Activated CD4-positive, alpha-beta T cell treated with anti-CD3 and anti-CD28 coated beads, Interleukin-2, Interleukin-6, amounts not matched to agents 100 ng/mL and 50 ng/mL, durations not matched to agents 16 hours and 8 hours (primary cell): ENCODE results near the gene SMYD3.
A peak's percentile ranks its signal among the peaks of the same experiment; 100 is the strongest.
"Not testable (repeated sequence)": the region's sequence is repeated elsewhere in the genome, so short reads cannot be mapped to it uniquely, and the experiment has no call there.

Experiments used
- DNase-seq: peaks from one replicate; pipeline ENCODE4 v3.0.0-alpha.2; 2020

The SMYD3 gene

DNA sequence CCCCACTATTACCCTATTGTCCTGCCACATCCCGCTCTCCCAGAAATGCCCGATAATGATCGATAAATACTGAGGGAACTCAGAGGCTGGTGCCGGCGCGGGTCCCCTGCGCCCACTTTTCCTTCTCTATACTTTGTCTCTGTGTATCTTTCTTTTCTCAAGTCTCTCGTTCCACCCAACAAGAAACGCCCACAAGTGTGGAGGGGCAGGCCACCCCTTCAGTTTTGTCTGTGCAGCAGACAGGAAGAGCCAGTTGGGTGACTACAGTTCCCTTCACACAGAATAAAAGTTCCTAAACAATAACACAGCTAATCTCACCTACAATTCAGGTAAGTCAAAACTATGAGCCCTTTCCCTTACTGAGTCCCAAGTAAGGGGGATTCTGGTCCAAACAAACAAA, 423.7 kb downstream of the SMYD3 start:
- no peak for DNase-seq

DNA sequence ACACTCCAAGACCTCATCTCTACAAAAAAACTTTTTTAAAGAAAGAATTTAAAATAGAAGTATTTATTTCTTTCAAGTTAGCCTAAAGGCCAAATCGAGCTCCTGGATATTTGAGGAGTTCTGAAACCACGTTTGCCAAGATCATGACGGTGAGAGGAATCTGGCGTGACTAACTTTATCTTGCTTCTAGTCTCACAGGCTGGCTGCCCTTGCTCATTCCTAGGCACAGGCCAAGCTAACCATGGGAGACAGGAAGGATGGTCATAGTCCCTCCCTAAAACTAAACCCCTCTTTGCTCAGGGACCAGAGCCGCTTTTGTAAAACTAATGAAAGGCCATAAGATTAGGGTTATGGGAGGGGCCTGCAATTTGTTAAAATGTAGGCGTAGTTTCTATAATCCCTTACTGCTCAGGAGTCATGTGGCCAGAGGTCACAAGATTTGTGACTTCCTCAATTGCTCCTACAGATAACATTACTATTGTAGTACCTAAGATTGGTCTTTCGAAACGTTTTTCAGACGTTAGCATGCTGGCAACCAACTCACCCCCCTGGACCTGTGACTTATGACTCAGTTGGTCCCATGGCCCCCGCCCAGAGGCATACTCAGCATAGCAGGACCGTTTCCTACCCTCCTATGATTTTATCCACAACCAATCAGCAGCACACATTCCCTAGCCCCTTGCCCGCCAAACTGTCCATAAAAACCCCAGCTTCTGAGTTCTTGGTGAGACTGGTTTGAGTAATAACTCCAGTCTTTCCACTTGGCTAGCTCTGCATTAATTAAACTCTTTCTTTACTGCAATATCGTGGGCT, 425.0 kb downstream of the SMYD3 start:
- no peak for DNase-seq

DNA sequence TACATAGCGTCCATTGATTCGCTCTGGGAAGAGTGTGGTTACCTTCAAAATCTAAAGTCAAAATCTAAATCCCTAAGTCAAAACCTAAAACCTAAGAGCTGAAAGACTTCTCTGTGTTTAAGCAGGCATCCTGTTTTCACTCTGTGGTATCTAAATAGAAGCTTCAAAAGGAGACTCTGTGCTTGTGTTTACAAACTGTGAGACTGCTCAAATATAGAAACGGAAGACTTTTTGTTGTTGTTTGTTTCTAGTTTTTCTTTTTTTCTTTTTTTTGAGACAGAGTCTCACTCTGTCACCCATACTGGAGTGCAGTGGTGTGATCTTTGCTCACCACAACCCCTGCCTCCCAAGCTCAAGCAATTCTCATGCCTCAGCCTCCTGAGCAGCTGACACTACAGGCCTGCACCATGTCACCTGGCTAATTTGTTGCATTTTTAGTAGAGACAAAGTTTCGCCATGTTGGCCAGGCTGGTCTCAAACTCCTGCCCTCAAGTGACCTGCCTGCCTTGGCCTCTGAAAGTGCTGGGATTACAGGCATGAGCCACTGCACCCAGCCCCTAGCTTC, 425.9 kb downstream of the SMYD3 start:
- DNase-seq = no peak

DNA sequence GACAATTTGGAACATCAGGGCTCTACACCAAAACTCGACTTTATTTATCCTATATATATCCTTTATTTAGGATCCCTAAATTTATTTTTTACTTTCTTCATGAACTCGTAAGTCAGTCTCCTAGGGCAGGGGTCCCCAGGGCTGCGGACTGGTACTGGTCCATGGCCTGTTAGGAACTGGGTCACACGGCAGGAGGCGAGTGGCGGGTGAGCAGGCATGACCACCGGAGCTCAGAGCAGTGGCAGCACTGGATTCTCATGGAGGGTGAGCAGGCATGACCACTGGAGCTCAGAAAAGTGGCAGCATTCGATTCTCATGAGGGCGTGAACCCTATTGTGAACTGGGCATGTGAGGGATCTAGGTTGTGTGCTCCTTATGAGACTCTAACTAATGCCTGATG, 427.0 kb downstream of the SMYD3 start:
- no peak for DNase-seq

DNA sequence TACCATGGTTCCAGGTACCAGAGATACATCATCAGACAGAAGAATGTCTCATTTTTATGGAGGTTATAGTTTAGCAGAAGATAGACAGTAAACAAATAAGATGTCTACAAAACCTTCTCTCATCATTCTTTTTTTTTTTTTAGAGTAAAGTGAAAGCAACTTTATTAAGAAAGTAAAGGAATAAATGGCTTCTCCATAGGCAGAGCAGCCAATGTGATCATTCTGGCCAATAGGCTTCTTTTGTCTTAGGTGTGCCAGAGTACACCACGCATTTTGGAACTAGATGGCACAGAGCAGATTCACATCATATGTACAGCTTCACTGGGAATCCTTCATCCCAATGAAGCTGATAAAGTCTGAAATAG, 428.2 kb downstream of the SMYD3 start:
- DNase-seq = no peak

DNA sequence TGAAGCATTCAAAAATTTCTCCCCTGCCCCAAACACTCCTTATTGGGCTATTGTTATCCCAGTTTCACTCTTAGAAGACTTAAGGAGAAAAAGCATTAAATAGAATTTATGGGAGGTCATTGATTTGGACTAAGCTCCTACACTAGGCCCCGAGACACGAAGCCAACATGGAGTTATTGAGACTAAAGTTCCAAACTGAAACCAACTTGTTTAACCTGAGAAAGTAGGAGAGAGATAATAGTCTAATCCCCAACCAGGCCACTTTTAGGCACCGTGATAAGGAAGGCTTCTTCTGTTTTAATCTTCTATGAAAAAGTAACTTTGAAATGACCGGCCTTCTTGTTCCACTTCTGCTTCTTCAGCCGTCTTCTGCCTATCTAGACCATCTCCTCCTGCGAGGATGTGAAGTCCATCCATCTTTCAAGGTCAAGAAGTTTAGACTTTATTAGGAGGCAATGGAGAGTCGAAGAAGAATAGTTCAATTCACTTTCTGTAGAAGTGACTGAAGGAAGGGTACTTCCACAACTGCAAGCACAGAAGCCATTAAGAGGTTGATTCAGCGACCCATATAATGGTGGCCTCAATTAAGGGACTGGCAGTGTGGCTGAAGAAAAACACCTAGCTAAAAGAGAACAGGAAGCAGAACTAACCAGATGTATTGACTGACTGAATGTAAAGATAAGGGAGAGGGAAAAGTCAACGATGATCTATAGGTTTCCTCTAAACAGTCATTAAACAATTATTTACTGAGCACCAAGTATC, 428.8 kb downstream of the SMYD3 start:
- no peak for DNase-seq

DNA sequence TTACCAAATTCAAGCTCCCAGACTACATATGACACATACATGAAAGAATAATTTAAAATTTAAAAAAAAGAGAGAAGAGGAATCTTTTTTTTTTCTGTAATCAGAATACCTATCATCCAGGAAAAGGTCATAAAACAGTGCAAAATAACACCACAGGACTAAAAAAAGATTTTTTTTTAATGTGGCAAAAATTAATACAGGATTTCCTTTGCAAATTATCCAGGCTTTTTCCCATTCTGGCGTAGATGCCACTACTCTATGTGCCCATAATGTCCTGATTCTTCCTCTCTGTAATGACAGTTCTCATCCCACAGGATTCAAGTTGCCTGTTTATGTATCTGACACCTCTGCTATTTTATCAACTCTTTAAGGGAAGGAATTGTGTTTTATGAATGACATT, 429.6 kb downstream of the SMYD3 start:
- no peak for DNase-seq

DNA sequence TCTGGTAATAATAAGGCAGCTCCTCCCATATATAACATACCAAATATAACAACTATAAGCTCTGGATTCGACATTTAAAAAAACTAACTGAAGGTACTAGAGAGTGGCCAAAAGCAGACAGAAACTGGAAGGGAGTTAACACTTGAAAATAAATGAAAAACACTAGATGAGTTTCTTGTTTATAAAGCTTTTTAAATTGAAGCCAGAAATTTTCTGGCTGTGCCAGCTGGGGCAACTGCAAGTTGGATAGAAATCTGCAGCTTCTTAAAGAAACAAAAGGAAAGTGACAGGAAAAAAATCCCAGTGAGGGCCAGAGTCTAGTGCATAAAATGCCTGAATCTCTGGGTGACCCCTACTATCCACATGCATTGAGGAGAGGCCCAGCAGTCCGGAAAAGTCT, 432.7 kb downstream of the SMYD3 start:
- no peak for DNase-seq

DNA sequence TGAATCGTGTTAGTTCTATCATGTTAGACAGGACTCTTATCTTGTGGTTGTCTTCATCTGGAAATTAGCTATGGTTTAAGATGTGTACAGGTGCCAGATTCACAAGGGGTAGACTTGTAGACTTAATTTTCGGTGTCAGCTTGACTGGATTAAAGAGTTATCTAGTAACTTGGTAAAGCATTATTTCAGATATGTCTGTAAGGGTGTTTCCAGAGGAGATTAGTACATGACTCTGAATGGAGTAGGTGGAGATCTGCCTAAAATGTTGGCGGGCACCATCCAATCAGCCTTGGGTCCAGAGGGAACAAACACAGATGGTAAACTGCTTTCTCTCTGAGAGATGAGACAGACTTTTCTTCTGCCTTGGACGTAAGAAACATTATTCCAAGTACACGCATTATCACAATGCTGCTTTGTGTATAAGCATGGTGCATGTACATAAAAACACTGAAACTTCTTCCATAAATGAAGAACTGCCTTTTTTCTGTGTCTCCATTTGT, 434.6 kb downstream of the SMYD3 start:
- DNase-seq = no peak

DNA sequence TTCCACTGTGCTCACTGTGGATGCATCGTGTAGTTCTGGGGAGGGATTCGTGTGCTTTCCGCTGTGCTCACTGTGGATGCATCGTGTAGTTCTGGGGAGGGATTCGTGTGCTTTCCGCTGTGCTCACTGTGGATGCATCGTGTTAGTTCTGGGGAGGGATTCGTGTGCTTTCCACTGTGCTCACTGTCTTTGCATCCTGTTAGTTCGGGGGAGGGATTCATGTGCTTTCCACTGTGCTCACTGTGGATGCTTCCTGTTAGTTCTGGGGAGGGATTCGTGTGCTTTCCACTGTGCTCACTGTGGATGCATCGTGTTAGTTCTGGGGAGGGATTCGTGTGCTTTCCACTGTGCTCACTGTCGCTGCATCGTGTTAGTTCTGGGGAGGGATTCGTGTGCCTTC, 435.1 kb downstream of the SMYD3 start:
- not testable (repeated sequence) for DNase-seq

DNA sequence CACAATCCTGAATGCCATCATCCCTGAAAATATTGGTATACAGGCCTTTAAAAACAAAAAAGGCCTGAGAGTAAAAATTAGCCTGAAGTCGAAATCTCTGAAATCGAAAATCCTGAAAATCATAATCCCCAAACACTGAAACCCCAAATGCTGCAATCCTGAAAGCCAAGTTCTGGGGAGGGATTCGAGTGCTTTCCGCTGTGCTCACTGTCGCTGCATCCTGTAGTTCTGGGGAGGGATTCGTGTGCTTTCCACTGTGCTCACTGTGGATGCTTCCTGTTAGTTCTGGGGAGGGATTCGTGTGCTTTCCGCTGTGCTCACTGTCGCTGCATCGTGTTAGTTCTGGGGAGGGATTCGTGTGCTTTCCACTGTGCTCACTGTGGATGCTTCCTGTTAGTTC, 435.5 kb downstream of the SMYD3 start:
- DNase-seq = not testable (repeated sequence)

DNA sequence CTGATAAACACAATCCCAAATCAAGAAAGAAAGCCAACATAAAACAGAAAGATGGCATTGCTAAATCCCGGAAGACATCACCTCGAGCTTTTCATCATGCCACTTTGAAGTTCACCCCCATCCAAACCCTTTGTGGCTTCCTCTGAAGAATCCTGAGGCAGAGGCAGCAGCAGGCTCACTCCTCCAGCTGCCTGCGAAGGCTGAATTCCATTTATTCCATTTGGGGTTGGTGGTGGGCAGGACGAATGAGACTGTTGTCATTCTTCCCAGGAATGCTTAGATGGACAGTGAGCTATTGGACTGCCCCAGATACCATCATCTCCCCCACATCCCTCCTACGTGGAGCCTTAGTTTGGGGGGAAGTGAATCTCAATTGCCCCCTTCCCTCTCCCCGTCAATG, 437.5 kb downstream of the SMYD3 start:
- DNase-seq = no peak

DNA sequence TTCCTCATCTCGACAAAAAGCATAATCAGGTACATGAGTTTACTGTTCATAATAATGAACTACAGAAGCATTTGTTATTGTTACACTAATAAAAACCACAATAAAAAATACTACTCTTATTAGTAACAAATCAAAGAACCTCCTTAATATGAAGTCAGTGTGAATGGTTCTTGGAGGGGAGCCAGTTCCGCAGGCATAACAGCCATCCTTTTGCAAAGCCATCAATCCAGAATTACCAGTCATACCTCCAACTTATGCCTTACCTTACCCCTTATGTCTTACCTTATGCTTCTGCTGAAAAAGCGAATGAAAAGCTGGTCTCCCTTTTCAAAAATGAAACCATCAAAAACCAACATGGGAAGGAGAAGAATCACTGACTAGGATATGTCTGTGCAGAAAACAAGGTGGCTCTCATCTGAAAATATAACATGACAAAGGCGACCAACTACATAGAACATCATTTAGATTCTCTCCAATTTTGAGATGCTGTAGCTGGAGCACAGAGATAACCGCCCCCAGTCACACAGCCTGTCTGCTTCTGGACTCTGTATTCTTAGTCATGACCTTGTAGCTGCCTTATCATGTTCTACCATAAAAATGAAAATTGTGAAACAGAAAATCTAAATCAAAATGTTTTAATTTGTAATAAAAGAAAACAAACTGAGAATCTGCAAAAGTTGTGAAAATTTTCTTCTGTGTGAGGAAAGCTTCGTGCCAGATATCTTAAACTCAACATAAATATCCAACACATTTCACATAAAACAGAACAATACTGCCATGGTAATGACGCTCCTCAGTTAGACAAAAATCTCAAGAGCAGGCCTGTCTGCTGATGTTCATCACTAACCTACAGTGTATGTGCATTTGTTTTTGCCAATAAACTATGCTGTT, 438.2 kb downstream of the SMYD3 start:
- DNase-seq = no peak

DNA sequence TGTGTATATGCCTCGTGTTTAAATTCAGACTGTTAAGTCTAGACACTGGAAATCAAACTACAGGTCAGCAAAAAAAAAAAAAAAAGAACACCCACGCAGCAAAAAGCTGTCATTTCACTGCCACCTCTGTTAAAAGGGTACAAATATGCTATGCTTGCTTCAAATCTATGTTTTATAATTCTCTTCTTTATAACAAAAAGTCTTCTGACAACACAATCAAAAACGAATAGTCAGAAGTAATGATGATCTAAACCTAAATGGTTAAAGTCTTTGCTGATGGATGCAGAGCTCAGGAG, 438.9 kb downstream of the SMYD3 start:
- no peak for DNase-seq

DNA sequence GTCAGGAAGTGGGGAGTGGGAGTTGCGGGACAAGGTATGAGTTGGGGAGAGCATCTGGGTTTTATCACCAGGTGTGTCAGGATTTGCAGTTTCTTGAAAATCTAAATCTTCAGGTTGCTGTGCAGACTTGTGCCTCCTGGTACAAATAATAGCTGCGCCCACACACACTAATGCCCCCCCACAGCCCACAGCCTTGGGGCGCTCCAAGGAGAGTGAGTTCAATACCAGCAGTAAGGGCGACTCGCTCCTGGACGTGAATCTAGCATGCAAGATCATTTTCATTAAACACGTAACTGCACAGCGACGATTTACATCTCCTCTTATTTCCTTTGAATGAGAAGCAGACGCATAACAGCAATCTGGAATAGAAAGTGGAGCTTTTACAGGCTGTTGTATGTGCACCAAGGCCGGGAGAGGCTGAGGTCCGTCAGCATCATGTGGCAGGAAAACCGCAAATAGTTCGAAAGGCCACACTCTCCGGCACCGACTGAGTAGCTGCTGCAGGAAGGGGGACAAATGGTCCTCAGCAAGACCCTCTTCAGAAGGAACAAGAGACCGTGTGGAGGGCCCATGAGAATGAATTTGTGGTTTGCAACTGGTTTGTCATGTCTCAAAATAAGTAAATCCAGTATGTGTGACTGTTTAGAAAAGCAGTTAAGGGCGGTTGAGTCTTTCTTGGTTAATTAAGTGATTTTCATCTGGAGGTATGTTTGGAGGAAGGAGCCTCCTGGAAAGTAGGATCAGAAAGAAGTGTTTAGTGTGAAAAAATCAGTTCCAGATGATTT, 439.5 kb downstream of the SMYD3 start:
- peak; percentile 5 for DNase-seq

DNA sequence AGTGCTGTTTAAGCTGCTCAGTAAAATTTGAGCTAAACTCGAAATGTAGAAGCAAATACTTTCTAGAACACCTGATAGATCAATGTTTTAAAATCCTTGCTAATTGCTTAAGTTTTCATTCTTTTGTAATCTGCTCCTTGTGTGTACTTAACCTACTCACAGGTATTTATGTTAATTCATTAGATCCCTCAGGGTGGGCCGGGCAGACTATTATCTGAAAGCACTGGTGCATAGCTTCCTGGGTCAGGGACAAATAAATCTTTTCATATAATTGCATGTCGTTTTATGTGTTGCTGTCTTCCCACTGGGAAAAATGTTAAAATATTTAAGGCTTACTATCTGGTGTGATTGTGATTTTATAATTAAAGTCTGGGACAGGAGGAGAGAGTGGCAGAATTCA, 440.5 kb downstream of the SMYD3 start:
- DNase-seq = no peak

DNA sequence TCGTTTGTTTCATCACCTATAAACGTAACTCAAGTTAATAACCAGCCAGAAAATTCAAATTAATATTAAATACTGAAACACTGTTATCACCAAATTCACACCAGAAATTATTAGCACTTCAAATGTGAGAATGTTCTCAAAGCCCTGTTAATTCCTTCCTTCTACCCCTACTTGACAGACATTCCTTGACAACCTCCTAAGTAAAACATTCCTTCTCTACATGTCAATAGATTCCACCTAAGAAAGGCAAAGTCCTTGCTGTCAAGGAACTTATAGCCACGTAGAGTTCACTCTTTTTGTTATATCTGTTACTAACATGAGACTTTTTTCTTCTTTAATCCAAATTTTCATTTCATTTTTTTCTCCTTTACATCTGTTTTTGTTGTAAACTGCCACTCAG, 441.5 kb downstream of the SMYD3 start:
- DNase-seq = no peak

DNA sequence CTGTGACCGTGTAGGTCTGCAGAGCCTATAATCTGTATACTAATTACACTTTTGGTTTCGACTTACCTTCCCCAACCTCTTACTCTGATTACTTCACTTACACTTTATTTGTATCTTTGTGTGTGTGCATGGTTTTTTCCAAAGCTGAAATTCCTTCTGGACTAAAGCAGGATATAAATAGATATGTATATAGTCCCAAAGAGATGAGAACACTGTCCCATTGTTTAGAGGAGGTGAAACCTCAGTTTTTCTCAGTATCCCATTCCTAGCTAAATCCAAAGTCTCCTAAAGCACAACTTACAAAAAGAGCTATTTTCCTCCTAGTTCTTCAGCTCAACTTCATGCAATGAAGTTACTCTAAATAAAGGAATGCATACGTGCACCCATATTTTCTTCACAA, 442.2 kb downstream of the SMYD3 start:
- DNase-seq = no peak

DNA sequence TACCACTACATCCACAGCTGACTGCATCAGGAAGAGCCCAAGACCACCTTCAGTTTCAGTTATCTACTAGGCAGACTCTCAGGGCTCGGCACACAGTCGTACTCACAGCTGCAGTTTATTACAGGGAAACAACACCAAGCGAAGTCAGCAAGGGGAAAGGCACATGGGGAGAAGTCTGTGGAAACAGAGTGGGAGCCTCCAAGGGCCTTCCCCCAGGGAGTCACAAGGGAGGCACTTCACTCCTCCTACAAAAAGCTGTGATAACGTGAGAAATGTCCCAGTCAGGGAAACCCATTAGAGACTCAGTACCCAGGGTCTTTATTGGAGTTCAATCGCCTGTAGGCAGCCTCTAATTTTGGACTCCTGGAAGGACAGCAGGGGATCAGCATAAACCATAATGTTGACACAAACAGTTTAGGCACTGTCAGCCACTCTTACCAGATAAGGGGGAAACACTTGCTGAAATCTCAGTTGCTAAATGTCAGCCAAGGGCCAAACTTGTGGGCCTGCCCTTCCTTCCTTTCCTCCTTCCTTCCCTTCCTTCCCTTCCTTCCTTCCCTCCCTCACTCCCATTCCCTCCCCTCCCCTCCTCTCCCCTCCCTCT, 444.0 kb downstream of the SMYD3 start:
- DNase-seq = no peak

DNA sequence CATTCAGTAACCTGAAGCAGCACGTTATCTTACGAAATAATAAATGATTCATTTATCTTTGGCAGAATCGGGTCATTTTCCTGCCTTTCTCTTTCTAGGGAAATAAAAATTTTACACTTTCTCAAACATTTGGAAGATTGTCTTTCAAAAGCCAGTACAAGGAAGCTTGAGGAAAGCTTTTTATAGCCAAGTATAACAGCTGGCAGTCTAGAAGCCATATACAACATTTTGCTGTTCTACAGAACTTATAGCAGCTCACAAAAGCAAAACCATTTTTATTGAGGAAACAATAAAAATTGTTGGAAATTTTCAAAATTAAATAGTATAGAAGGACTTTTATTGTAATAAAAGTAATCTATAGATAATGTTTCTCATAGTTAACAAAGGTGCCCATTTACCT, 448.6 kb downstream of the SMYD3 start:
- DNase-seq = no peak

DNA sequence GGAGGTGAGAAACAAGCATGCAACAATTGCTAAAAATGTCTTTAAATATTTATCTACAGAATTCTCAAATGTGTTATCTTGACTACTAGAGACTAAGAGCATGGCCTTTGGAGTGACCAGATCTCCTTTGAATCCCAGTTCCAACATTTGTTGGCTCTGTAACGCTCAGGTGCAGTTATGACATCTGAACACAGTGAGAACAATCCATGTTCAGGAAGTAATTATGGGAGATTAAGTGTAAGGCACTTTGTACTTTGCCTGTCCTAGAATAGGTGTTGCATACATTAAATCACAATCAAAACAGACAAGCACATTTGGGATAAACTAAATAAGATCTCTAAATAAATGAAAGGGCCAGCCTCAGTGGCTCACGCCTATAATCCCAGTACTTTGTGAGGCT, 454.5 kb downstream of the SMYD3 start:
- DNase-seq = no peak

DNA sequence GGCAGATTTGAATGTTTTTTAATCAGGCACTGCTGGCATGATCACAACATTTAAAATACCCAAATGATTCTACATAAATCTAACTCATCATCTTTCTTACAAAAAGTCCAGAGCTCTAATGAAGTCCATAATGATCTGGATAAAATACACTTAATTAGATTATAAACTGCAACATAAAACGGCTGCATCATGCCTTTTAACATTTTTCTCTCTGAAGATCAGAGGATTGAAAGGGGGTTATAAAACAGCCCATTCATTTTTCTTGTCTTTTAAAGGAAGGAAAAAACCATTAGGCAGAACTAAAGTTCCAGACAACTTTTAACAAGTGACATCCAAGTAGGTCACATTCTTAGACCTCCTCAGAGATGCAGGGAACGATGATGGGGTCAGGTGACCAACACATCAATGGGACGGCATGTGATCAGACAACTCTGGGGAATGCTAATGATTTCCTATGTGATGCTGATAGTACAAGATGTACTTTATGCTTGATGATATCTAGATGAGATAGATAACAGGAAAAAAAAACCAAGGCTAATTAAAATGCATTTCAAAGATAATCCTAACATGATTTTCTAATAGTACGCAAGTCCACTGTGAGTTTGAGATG, 455.1 kb downstream of the SMYD3 start:
- DNase-seq = no peak
